Germinal center (tissue), 1 donor: ENCODE measurements around the gene NMRK1.

ENCODE experiments used
- DNase-seq: peaks from one replicate; pipeline ENCODE4 v3.0.0; 2012; ENCODE audit warnings: mixed read lengths, low spot score

NMRK1 gene

DNA sequence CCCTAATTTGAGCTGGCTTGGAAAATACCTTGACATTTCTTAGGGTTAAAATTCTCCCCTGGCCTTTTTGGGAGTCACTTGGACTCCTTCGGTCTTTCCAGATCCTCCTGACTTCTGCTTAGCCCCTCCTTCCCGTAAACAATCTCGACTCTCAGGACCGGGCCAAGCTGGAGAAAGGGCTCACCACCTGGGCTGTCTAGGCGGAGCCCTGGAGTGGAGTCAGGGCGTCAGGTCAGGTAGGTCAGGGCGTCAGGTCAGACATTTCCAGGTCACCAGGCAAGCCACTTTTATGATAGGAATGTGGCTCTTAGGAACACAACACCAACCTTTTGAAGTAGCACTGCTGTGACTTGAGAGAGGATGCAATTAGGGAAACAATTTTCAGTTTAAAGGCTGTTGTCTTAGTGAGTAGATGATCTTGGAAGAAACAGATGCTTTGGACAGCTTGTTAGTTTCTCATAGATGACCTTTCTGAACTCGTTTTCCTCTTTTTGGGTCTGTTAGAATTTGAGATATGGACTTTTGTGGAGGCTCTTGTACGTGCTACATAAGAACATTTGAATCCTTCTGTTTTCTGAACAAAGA is 13.1 kb upstream of the NMRK1 start:
- no peak for DNase-seq

GRCh38 chr9:75096796-75097195 is 8.8 kb upstream of the NMRK1 start:
- DNase-seq, result no peak

DNA sequence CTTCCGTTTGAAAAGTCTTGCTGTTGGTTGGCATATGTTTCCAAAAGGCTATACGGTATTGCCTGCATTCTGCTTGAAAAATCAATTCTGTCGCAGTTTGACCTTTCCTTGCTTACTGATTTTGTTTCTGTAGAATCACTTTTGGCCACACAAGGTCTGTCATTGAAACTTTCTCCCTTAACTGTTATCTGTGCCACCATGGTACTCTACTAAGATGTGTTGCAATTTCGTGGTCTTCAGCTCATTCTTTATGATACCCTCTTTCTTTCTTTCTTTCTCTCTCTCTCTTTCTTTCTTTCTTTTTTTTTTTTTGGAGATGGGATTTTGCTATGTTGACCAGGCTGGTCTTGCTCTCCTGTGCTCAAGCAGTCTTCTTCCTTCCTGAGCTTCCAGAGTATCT is 4.8 kb upstream of the NMRK1 start:
- DNase-seq, result no peak

DNA sequence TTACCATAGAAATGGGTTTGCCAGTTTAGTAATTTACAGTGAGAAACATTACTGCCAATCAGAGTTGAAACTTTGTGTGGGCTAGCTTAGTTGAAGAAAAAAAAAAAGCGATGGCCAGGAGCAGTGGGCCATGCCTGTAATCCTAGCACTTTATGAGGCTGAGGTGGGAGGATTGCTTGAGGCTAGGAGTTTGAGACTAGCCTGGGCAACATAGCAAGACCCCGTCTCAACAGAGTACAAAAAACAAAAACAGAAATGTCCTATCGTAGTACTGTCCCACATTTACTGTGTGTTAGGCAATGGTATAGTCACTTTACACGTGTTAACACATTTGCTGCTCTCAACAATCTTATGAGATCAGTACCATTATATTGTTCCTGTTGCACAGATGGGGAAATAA is 2.6 kb upstream of the NMRK1 start:
- no peak for DNase-seq

GRCh38 chr9:75089373-75089766 is 1.4 kb upstream of the NMRK1 start:
- no peak for DNase-seq

- peak; percentile 66 for DNase-seq
Measured at GRCh38 chr9:75088646-75089372, 854 bp upstream of the NMRK1 start.

- peak; percentile 29 for DNase-seq
Measured at GRCh38 chr9:75087289-75087823, 599 bp downstream of the NMRK1 start.

DNA sequence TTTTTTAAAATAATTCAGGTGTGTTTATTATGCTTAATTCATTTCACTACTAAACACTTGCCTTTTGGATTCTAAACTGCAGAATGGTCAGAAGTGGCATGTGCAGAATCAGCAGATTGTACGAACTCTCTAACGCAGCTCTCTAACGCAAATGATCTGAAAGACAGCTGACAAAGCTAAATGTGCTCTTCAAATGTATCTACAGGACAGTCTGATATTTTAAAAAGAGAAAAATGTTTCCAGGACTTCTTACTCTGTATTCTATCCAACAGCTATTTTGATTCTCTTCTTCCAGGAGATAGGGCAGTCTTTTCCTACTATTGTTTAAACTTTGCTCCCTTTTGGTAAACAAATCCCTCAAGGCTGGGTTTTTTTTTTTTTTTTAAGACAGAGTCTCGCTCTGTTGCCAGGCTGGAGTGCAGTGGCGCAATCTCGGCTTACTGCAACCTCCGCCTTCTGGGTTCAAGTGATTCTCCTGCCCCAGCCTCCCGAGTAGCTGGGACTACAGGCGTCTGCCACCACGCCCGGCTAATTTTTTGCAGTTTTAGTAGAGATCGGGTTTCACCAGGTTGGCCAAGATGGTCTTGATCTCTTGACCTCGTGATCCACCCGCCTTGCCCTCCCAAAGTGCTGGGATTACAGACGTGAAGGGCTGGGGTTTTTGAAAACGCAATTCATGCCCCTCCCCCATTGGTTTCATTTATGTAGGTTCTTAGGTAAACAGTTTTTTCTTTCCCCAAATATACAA is 1.2 kb downstream of the NMRK1 start:
- no peak for DNase-seq

DNA sequence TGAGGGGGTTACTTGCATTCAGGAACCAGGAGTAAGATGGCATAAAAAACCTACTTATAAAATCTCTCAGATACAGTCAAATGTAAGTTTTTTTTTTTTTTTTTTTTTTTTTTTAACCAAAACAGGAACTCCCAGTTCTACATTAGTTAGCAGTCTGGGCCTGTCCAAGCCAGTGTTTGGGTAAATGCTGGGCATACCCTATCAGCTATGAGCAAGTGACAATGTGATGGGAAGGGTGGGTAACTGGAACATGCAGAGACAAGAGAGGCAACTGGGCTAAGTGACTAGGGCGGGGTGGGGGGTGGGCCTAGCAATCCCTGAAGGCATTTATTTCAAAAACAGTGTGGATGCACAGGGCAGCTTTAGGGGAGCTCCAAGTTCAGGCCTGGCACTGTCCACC is 2.3 kb downstream of the NMRK1 start:
- DNase-seq, result no peak

DNA sequence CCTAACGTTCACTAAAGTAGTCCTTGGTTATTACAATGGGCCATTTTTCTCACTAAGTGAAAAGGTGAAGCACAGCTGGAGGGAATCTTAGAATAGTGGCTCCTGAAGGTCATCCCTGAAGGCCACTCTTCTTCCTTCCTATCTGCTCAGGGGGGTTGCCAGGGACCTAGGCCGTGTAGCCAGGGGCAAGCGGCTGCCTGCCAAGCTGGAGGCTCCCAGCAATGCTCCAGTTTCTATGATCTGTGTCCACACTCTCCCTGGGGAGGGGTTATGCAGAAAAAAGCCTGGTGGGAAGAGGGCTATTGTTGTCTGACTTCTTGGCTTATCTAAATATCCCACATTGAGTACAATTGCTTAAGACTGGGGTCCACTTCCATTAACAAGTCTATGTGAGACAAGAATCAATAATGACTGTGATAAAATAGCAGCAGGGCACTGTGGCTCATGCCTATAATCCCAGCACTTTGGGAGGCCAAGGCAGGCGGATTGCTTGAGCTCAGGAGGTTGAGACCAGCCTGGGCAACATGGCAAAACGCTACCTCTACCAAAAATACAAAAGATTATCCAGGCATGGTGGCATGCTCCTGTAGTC is 3.8 kb downstream of the NMRK1 start:
- no peak for DNase-seq

DNA sequence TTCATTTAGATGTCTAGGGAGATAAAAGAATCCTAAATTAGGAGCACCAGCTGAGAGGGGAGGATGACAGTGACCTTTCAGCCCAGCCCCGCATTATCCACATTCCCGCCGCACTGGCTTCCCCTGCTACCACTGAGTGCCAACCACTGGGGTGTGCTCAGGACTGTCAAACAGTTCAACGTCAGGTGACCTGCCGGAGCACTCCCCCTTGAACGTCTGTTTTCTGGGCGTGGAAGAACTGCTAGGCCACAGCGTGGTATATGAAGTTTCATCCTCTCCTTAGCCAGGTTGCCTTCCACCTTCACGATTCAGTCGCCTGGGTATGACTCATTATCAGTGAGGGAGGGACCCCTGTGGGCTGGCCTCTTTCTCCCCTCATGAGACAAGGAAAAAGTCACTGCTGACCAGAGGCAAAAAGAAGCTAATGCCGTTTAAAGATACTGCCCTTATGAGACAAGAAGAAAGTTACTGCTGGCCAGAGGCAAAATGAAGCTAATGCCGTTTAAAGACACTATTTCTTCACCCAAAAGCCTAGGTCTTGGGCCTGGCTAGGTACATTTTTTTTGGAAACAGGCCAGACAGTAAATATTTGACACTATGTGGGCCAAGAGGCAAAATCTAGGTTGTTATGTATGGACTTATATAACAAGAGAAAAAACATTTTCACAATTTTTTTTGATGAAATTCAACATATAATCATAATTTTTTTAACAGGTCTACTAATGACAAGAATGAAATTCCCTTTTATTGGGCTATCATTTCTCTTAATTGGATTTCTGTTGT is 4.6 kb downstream of the NMRK1 start:
- no peak for DNase-seq

GRCh38 chr9:75081632-75082031 is 6.3 kb downstream of the NMRK1 start:
- DNase-seq, result no peak

DNA sequence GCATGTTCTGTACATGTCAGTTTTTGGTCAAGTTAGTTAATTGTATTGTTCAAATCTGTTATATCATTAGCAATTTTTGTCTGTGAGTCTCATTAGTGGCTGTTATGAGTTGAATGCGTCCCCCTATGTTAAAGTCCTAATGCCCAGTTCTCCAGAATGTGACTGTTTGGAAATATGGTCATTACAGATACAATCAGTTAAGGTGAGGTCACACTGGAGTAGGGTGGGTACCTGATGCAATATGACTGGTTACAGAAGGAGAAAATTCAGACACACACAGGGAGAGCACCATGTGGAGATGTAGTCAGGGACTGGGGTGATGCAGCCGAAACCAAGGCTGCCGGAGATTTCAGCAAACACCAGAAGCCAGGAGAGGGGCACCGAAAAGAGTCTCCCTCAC is 15.1 kb downstream of the NMRK1 start:
- DNase-seq, result no peak

DNA sequence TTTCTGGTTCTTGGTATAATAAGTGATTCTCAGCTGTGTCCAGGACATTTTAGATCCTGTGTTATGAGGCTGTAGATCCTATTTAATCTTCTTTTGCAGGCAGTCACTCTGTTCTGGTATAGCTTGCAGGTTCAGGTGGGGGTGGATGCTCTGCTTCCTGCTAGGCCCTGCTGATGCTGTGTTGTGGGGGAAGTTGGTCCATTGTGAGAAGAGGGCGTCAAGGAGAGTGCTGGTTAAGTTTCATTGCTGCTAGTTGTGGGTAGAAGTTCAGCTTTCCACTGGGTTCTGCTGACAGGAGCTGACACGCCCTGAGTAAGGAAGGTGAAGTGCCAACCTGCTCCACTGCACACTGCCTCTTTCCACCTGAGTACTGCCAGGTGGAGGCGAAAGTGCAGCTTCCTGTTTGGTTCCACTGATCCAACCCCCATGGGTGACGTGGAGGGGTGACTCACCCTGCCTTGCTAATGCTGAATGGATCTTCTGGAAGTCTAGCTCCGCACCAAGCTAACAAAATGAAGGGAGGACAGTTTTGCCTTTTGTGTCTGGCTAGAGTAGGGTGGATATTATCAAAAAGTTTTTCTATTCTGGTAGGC is 16.3 kb downstream of the NMRK1 start:
- no peak for DNase-seq

- DNase-seq, result no peak
Measured at GRCh38 chr9:75069171-75069570, 18.8 kb downstream of the NMRK1 start.

GRCh38 chr9:75067894-75068293 is 20.1 kb downstream of the NMRK1 start:
- DNase-seq, result no peak

DNA sequence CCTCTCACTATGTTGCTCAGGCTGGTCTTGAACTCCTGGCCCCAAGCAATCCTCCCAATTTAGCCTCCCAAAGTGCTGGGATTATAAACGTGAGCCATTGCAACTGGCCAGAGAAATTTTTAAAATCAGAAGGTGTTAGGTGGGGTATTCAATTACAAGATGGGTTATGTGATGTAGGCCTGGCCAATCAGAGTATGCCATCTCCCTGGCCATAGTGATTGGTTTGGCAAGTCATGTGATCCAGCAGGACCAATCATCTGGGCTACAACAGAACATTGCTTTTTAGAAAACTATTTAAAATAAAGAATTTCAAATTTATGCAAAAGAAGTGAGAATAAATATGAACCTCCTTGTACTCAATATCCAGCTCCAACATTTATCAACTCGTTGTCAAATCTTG is 22.4 kb downstream of the NMRK1 start:
- DNase-seq, result no peak

DNA sequence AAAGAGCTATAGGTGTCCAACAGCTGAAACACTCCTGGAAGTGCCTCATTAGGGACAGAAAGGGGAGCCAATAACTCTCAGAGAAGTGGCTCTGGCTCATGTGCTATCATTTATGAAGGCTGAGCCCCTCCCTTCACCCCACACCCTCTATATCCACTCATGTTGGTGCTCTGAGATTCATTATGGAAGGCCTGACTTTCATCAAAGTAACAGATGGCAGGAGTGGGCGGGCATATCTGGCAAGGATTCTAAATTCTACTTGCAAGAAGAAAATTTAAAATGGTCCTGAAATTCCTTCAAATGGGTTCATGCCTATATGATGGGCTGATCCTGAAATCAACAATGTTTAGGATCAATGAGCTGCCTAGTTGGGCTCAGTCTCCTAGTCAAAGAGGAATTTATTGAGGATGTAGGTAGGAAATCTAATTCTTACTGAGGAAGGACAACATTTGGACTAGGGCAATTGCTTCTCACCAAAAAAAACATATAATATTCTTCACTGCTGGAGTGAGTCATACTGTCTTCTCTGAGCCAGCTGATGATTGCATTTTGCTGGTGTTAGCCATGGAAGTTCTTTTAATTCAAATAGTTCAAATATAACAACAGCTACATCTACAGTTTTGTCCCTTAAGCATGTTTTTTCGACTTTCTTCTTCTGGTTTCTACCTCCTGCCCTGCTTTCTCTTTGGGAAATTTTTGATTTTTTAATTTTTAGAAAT is 23.5 kb downstream of the NMRK1 start:
- DNase-seq, result no peak

DNA sequence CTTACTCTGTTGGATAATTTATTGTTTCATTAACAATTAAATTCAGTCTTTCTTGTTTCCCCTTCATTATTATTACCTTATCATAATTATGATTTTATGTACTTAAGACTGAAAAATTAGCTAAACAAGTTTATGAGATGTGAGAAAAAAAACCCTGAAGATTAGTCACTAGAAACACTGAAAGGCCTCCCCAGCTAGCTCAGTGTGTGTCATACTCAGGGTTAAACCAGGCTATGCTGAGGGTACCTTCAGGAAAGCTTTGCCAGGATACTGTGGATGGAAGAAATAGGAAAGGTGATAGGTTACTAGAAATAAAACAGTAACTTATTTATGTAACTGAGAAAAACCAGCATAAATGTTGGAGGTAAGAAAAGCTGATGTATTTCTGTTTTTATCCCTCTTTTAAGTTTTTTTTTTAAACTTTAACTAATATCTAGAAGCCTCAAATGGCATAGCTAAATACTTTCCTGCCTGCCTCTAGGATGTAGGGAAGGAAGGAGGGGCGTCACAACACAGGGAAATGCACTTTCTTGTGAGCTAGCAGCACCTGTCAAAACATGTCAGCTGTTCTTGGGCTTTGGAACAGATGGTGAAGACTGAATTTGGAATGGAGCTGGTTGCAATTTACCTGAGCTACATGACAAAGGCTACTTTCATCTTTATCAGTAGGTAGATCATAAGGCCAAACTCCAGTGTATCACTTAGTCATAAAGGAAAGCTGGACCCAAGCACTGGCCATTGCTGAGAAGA is 24.2 kb downstream of the NMRK1 start:
- no peak for DNase-seq

DNA sequence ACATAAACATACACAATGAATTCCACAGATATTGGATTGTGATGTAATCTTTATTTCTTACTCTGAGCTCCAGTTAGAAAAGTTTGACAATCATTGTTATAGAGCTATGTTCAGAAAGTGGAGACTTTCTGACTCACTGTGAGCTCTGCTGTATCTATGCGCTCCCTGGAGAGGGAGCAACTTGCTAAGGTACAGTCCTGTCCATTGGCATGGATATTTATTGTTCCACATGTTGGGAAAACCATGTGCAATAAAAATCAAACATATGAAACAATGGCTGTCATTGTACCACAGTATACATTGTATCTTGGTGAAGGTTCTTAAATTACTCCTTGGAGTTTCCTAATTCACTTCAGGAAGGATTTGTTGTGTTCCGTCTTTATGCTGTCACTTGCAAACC is 26.8 kb downstream of the NMRK1 start:
- no peak for DNase-seq
